Measurements from ENCODE around the gene FARP2.

The FARP2 gene

GRCh38 chr2:241467777-241468475 is 111.8 kb downstream of the FARP2 start:
- H3K79me2 ChIP-seq (ENCODE audit: insufficient read depth, low read length): no peaks in the 10 kb centered on the region
- TF ChIP-seq, protein P1, sequence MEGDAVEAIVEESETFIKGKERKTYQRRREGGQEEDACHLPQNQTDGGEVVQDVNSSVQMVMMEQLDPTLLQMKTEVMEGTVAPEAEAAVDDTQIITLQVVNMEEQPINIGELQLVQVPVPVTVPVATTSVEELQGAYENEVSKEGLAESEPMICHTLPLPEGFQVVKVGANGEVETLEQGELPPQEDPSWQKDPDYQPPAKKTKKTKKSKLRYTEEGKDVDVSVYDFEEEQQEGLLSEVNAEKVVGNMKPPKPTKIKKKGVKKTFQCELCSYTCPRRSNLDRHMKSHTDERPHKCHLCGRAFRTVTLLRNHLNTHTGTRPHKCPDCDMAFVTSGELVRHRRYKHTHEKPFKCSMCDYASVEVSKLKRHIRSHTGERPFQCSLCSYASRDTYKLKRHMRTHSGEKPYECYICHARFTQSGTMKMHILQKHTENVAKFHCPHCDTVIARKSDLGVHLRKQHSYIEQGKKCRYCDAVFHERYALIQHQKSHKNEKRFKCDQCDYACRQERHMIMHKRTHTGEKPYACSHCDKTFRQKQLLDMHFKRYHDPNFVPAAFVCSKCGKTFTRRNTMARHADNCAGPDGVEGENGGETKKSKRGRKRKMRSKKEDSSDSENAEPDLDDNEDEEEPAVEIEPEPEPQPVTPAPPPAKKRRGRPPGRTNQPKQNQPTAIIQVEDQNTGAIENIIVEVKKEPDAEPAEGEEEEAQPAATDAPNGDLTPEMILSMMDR (conservative IDR thresholded peaks at IDR 0.05; ENCODE audit: low read length): no peak
- TF ChIP-seq EZH2phosphoT487 (IDR thresholded peaks at IDR 0.05; ENCODE audit: borderline replicate concordance): no peak
- no peaks in the 10 kb centered on the region for H3F3A ChIP-seq (ENCODE audit: low read depth)
- H2AFZ ChIP-seq (ENCODE audit: low read length): no peak overlapping the region
- no peak overlapping the region for H3K9ac ChIP-seq (ENCODE audit: low read depth, low read length, poor library complexity, severe bottlenecking)
- no peaks in the 10 kb centered on the region for H3K9me2 ChIP-seq (replicated peaks; ENCODE audit: low read depth, low read length)
- H3K36me3 ChIP-seq (ENCODE audit: insufficient read depth, low read length): no peaks in the 10 kb centered on the region
- no peaks in the 10 kb centered on the region for H3K4me1 ChIP-seq (ENCODE audit: insufficient read depth, low read length, poor library complexity, severe bottlenecking)
- no peak overlapping the region for H3K4me3 ChIP-seq (ENCODE audit: low read length, poor library complexity, severe bottlenecking)
- H3K9me3 ChIP-seq (ENCODE audit: insufficient read depth, low read depth, low read length): no peaks in the 10 kb centered on the region
- no peak overlapping the region for H3K4me2 ChIP-seq (ENCODE audit: low read depth, low read length, poor library complexity, severe bottlenecking)
- H4K20me1 ChIP-seq (ENCODE audit: insufficient read depth, low read length, poor library complexity, severe bottlenecking): no peaks in the 10 kb centered on the region
- H3K27me3 ChIP-seq (ENCODE audit: insufficient read depth, low read length, poor library complexity, severe bottlenecking): no peaks in the 10 kb centered on the region

DNA sequence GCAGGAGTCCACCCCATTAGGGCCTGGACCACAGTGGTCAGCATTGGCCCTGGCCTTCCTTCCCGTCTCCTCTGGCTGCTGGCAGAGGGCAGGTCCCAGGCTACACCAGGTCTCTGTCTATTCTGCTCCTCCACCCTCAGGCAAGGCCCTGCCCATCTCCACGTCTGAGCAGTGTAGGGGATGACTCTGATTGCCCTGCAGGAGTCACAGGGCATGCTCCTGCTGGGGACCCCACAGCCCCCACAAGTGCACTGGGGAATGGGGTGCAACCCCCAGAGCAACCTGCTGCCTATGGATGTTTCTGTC is 112.3 kb downstream of the FARP2 start:
- no peak overlapping the region for H3K4me2 ChIP-seq (ENCODE audit: low read depth, low read length, poor library complexity, severe bottlenecking)

GRCh38 chr2:241469746-241470145 is 113.7 kb downstream of the FARP2 start:
- Histone ChIP-seq H3K9ac (ENCODE audit: low read depth, low read length, poor library complexity, severe bottlenecking) (no peak overlapping the region), H3K4me1 (ENCODE audit: insufficient read depth, low read length, poor library complexity, severe bottlenecking) (no peaks in the 10 kb centered on the region), H3K9me2 (replicated peaks; ENCODE audit: low read depth, low read length) (no peaks in the 10 kb centered on the region), H3K27me3 (ENCODE audit: insufficient read depth, low read length, poor library complexity, severe bottlenecking) (no peaks in the 10 kb centered on the region), H3K36me3 (ENCODE audit: insufficient read depth, low read length) (no peaks in the 10 kb centered on the region), H3K4me2 (ENCODE audit: low read depth, low read length, poor library complexity, severe bottlenecking) (no peak overlapping the region), H3F3A (ENCODE audit: low read depth) (no peaks in the 10 kb centered on the region), H3K9me3 (ENCODE audit: insufficient read depth, low read depth, low read length) (no peaks in the 10 kb centered on the region), H3K4me3 (ENCODE audit: low read length, poor library complexity, severe bottlenecking) (no peak overlapping the region), H3K79me2 (ENCODE audit: insufficient read depth, low read length) (no peaks in the 10 kb centered on the region), H2AFZ (ENCODE audit: low read length) (no peak overlapping the region), H4K20me1 (ENCODE audit: insufficient read depth, low read length, poor library complexity, severe bottlenecking) (no peaks in the 10 kb centered on the region)
- TF ChIP-seq, protein P1 (conservative IDR thresholded peaks at IDR 0.05; ENCODE audit: low read length): no peak
- no peak for TF ChIP-seq EZH2phosphoT487 (IDR thresholded peaks at IDR 0.05; ENCODE audit: borderline replicate concordance)

More for the DNA sequence above, 112.3 kb downstream of the FARP2 start:
- no peaks in the 10 kb centered on the region for H3K36me3 ChIP-seq (ENCODE audit: insufficient read depth, low read length)
- H3K9ac ChIP-seq (ENCODE audit: low read depth, low read length, poor library complexity, severe bottlenecking): no peak overlapping the region
- no peaks in the 10 kb centered on the region for H3K9me2 ChIP-seq (replicated peaks; ENCODE audit: low read depth, low read length)
- no peak overlapping the region for H2AFZ ChIP-seq (ENCODE audit: low read length)
- no peaks in the 10 kb centered on the region for H3F3A ChIP-seq (ENCODE audit: low read depth)
- no peak for TF ChIP-seq EZH2phosphoT487 (IDR thresholded peaks at IDR 0.05; ENCODE audit: borderline replicate concordance)
- TF ChIP-seq, protein P1 (conservative IDR thresholded peaks at IDR 0.05; ENCODE audit: low read length): no peak
- H3K79me2 ChIP-seq (ENCODE audit: insufficient read depth, low read length): no peaks in the 10 kb centered on the region
- H3K27me3 ChIP-seq (ENCODE audit: insufficient read depth, low read length, poor library complexity, severe bottlenecking): no peaks in the 10 kb centered on the region
- no peaks in the 10 kb centered on the region for H4K20me1 ChIP-seq (ENCODE audit: insufficient read depth, low read length, poor library complexity, severe bottlenecking)
- no peaks in the 10 kb centered on the region for H3K9me3 ChIP-seq (ENCODE audit: insufficient read depth, low read depth, low read length)
- H3K4me1 ChIP-seq (ENCODE audit: insufficient read depth, low read length, poor library complexity, severe bottlenecking): no peaks in the 10 kb centered on the region
- H3K4me3 ChIP-seq (ENCODE audit: low read length, poor library complexity, severe bottlenecking): no peak overlapping the region

Measured in Loucy (cell line).